ENCODE measurements around the gene PLA2G15.
A peak's percentile ranks its signal among the peaks of the same experiment; 100 is the strongest.

The PLA2G15 gene, protein sequence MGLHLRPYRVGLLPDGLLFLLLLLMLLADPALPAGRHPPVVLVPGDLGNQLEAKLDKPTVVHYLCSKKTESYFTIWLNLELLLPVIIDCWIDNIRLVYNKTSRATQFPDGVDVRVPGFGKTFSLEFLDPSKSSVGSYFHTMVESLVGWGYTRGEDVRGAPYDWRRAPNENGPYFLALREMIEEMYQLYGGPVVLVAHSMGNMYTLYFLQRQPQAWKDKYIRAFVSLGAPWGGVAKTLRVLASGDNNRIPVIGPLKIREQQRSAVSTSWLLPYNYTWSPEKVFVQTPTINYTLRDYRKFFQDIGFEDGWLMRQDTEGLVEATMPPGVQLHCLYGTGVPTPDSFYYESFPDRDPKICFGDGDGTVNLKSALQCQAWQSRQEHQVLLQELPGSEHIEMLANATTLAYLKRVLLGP

DNA sequence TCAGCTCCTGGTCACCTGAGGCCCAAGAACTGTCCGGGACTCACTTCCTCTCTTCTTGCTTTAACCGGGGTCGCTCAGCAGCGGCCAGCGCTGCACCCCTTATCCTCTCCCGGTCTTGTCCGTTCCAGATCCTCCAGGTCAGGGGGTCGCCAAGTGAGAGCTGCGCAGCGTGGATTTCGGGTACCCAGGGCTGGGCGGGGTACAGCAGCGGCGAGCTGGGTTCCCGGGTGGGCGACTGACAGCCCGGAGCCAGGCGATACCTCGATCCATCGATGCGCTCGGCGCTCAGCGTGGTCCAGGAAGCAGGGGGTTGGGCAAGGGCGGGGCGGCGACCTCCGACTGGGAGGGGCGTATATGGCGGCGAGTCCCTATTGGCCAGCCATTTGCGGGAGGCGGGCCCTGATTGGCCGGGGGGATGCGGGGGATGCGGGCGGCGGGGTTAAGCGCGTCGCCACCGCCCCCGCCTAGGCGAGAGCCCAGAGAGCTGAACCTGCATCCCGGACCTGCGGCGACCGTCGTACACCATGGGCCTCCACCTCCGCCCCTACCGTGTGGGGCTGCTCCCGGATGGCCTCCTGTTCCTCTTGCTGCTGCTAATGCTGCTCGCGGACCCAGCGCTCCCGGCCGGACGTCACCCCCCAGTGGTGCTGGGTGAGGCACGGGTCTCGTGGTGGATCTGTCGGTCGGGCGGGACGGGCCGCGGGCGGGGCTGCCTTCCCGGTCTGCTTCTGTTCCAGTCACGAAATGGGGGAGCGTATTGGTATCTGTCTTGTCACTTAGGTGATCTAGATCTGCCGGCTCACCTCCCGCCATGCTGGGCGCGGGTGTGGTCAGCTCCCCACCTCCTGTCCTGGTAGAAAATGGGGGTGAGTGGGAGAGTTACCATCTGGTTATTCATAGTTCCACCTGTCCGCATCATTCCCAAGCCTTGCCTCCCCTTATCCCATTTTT is at the start of gene PLA2G15:
TSS of gene PLA2G15 (plus strand) at position 471 of the 951 bp plus-strand sequence. CDS start at position 525, 54 bp downstream.
- DNase-seq = peak; percentile 67

DNA sequence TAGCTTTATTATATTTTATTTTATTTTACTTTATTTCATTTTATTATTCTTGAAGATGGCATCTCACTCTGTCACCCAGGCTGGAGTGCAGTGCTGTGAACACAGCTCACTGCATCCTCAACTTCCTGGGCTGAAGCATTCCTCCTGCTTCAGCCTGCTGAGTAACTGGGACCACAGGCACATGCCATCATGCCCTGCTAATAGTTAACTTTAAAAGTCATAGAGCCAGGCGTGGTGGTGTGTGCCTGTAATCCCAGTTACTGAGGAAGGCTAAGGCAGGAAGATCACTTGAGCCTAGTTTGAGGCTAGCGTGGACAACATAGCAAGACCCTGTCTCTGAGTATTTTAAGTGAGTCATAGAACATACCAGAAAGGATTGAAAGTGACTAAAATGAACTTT is 47.9 kb upstream of the PLA2G15 start:
- no peak for DNase-seq

DNA sequence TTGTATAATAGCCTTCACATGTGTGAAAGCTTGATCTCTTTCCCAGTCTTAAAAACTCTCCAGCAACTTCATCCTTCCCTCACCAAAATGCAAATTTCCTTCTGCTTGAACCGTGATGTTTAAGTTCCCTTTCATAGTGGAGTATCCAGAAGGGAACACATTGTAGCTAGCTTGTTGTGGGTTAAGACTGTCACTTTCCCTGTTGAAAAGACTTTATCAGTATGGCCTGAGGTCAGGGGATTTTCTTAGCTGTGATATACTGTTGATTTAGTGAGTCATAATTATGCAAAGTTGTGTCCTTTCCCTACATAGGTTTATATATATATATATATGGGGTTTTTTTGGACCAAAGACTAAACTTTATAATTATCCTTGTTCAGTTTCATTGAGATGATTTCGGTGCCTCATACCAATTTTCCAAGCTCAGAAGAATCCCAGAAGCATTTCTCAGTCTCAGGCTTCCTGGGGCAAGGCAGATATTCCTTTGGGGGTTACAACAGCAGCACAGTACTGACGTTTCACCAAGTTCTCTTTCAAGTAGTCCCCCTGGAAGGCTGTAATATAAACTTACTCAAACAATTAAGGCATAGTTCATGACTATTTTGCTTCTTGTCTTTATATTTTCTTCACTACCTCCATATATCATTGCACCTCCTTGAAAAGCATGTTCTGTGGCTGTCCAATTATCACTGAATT is 44.9 kb upstream of the PLA2G15 start:
- DNase-seq = no peak

DNA sequence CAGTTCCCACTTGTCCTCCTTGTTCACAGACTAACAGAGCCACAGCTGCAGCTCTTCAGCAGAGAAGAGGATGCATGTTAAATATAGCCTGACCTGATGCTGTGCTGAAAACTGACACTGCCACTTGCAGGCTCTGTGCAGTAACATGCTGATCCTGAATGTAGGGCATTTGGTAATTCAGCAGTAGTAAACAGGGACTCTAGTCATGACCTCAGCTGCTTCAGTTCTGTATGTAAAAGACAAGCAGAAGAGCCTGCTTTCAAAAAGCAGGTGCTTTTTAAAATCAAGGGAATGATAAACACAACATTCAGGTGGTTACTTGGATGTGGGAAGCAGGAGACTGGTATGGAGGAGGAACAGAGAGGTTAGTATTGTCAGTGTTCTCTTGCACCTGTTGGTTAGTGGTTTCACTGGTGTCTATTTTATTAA is 43.1 kb upstream of the PLA2G15 start:
- peak; percentile 68 for DNase-seq

DNA sequence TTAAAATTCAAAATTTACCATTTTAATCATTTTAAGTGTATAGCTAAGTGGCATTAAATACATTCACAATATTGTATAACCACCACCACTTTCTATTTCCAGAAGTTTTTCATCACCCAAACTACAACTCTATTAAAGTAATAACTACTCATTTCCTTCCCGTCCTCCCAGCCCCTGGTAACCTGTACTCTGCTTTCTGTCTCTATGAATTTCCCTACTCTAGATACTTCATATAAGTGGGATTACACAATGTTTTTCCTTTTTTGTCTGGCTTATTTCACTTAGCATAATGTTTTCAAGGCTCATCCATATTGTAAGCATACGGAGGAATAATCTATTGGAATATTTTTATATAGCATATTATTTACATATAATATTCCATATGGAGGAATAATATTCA is 38.9 kb upstream of the PLA2G15 start:
- DNase-seq = no peak

DNA sequence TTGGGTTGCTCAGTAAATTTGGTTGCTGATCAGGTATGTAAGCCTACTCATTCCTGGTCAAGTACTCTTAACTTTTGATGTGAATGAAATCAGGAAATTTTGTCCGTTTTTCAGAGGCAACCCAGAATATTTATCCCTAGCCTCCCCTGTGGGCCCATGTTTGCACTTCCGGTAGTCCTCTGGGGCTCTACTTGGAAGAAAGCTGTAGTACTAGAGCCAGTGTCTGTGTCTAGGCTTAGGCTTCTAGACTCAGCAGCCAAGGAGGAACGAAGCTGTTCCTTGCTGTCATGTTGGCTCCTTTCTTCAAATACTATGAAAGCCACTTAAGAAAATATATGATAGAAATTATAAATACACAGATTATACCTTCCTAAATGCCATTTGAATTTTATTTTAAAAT is 30.4 kb upstream of the PLA2G15 start:
- no peak for DNase-seq

DNA sequence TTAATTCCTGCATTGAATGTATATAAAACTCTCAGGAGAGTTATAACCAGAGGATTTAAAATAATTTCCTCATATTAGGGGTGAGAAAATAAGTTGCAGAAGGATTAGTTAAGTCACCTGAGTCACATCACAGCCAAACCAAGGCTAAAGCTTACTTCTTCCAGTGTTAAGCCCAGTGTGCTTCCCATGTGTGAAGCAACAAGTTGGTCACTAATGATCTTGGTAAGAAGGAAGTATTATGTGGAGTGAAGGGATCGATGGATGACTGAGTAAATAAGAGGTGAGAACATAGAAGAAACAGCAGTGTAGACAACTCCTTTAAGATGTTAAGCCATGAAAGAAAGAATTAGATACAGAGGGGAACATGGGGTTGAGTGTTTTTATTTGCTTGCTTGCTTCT is 29.9 kb upstream of the PLA2G15 start:
- no peak for DNase-seq

DNA sequence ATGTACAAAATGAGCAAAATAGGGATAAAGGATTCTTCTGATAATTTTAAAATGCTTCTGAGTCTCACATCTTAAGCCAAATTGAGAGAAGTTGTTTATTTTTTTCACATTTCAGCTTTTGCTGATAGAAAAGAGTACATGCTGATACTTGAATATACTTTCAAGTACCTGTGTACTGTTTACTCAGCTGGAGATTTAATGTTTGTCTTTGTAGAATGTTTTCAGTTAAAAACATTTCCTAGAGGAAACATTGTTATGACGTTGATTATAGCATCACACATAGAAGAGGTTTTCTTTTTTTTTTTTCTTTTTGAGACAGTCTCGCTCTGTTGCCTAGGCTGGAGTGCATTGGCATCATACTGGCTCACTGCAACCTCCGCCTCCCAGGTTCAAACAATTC is 28.9 kb upstream of the PLA2G15 start:
- DNase-seq = no peak

DNA sequence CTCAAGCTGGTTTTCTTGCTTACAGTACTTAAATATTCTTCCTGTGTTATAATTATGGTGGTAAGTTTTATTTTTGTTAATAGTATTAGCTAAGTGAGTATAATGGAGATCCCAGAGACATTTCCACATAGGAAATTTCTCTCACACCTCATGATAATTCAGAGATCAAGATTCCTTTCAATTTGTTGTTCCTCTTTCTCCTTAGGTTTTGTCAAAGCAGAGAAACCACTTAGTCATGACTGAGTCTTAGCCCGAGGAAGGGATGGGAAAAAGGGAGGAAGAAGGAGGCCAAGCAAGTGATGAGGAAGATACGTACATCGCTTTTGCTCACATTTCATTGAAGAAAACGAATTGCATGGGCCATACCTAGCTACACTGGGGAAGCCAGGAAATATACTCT is 27.7 kb upstream of the PLA2G15 start:
- no peak for DNase-seq

DNA sequence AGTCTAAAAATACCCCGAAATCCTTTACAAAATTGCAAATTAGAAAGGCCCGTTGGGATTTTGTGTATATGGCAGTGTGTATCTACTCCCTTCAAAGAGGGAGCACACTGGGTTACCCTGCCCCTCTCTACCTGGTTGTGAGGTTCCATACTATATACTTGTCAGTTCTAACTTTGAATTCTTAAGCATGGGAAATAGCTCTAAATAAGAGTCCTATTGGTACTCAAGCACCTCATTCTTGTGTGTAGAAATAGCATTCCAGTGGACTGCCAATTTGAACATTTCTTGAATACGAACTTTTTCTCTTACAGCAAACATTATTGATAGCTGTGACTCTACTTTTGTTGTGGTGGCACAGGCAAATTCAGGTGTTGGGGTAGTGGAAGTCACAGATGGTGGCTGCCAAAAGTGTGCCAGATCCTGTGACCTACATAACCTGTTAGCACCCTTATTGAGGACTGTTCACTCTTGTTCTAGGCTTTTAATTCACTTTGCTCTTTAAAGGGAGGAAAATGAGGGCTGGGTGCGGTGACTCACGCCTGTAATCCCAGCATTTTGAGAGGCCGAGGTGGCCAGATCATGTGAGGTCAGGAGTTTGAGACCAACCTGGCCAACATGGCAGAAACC is 25.3 kb upstream of the PLA2G15 start:
- DNase-seq = no peak

DNA sequence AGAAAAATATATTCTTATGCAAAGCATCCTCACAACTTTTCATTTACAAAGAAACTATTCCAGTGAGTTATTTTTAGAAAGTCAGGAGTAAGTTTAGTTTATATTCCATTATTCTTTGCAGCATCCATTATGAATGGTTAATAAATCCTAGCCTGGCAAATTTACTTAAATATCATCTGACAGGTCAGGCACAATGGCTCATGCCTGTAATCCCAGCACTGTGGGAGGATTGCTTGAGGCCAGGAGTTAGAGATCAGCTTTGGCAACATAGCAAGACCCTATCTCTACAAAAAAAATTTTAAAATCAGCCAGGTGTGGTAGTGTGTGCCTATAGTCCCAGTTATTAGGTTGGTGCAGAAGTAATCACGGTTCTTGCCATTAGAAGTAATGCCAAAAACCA is 22.1 kb upstream of the PLA2G15 start:
- DNase-seq = no peak

DNA sequence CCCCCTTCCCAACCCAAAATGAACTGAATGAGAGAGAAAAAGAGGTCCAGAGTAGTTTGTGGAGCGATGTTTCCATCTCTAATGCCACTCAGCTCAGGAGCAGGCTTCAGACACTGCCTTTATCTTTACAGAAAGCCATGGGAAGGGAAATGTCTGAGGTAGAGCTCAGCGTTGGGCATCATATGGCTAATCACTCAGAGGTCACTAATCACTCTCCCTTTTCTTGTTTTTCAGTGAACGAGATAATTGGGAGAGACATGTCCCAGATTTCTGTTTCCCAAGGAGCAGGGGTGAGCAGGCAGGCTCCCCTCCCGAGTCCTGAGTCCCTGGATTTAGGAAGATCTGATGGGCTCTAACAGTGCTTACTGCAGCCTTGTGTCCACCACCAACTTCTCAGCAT is 19.1 kb upstream of the PLA2G15 start:
- no peak for DNase-seq

DNA sequence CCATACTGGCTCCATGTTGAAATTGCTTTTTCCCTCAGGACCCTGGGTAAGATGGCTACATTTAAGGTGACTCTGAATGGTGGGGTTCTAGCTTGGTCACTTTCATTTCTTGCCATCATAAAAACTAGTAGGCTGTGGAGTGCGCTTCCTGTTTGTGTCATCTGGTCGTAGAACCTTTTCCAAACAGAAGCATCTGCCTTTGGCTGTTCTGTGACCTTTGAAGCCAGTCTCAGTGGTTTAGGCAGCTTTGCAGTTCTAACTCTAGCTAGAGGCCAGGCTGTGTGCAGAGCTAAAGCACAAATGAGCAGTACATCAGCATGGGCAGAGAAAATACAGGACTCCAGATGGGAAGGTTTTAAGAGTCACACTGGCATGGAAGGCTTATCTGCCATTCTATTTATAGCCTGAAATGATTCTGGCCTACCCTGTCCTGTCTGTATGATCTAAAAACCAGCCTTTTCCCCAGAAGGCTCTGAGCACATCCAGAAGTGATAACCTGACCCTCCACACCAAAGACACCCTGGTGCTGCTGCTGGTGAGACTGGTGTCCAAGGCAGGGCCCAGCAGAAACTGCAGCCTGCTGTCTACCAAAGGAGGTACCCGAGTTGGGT is 17.9 kb upstream of the PLA2G15 start:
- no peak for DNase-seq

DNA sequence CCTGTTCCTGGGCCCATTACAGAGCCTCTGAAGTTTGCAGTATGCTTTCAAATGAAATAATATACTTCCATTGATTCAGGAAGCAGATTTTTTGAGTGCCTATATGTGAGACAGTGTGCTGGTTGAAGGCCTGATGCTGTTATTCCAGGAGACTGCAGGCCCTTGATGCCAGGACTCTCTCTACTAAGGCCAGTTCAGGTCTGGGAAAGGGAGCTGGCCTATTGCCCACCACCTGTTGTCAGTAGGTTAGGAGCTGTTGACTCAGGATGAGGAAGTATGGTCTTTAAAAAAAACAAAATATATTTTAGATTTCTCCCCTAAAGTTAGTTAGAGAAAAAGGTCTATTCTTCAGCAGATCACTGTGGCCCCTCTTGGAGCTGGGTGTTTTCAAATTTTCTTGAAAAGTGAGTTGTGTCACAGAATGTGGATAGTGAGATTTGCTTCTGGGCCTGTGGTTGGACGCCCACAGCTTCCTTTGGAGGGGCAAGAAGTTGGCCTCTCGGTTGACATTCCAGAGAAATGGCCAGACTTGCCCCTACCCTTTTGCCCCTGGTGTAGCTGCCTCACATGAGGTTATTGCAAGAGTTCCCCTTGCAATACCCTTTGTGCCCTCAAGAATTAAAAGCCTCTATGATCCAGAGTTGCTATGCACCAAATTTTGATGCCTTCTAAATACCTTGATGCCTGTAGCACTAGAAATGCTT is 17.2 kb upstream of the PLA2G15 start:
- no peak for DNase-seq

DNA sequence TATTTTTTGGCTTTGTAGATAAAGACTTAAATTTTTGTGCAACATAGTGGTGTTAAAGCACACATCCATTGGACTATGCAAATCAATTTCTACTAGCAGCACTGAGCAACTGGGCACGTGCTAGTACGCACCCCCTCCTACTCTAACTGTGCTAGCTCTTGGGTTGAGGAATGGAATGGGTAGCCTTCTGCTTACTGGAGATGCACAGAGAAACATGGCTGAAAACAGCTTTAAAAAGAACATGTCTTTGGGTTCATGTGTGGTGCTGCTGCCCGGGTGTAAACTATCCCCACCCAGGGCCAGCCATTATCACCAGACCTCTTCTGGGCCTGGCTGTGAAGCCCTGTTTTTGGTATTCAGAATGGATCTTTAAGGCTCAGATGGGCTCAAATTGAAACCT is 16.5 kb upstream of the PLA2G15 start:
- DNase-seq = no peak

DNA sequence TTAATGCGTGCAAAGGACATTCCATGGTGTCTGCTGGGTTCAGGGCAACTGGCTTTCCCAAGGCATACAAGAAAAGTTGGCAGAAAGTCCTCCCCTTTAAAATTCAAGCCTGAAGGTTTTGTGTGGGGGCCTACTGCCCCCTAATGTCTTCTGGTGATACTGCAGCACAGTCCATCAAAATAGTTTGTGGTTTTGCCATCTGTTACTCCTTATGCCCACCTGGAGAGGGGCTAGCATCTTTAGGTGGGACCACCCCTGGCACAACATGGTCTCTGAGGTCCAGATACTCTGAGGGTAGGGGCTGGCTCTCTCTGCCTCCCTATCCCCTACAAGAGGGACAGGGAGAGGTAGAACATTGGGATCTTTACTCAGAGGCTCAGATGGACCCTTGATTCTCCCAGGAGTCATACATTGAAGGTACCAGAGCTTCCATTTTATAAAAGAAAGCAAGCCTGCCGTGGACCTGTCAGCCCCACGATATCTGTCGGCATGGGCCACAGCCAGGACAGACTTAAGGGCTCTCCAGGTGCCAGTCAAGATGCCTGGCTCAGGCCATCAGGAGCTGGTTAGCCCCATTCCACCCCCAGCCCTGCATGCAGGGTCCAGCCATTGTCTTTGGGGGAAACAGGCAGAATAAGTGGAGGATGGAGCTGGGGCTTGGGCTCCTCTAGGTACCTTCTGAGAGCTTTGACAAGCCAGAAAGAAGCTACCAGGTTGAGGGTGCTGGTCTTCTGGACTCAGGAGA is 15.6 kb upstream of the PLA2G15 start:
- no peak for DNase-seq

DNA sequence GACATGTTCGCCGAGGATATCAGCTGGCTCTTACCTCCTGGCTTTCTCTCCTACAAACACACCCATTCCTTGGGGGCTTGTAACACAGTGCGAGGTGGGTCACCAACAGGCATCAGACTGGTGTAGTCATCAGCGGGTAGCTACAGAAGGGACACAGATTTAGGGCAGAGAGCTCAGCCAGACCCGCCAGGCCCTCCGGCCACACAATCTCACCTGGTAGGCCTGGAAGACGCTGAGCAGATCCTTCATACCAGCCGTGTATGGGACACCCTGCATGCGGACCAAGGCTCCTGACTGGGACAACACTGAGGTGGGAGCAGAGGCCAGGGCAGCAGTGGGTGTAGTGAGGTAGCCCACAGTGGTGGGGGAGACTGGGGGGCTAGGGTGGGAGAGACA is 15.0 kb upstream of the PLA2G15 start:
- DNase-seq = no peak

DNA sequence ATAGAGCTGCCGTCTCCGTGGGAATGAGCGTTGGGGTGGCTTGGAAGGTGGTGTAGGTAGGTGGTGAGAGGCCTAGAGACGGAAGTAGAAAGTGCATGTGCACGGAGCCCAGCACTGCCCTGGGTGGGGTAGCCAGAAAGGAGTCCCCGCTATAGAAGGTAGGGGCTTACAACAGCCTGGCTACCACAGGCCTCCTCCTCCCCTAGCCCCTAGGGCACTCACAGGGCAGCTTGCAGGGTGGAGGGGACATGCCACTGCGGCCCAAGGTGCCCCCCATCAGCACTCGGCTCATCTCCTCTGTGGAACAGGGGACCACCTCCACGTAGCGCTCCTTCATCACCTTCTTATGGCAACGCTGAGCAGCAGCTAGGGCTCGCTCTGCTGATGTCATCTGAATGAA is 14.2 kb upstream of the PLA2G15 start:
- no peak for DNase-seq

DNA sequence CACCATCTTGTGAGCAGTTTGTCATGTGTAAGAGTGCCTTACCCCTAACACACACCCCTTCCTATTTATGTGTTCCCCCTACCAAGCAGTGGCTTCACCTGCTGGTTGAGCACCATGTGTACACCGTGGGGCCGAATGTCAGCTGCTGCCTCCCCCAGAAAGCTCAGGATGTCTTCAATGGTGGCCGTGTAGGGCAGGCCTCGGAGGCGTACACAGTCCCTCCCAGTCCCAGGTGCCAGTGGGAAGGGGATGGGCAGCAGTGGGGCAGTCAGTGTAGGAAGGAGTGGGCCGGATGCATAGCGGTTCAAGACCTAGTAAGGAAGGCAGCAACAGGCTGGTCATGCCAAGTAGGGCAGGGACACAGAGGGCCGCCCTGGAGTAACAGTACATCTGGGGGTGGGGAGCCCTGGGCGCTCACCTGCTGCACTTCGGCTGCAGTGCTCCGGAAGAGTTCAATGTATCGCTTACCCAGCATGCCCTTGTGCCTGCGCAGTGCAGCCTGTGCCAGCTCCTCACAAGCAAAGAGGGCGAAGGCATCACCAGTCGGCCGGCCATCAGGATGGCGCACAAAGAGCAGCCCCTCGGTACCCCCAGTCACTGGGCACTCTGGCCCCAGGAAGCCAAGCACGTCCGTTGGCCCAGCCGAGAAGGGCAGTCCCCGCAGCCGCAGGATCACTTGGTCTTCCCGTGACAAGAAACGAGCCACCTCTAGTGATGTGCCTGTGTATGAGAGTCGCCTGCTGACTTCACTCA is 13.6 kb upstream of the PLA2G15 start:
- no peak for DNase-seq

DNA sequence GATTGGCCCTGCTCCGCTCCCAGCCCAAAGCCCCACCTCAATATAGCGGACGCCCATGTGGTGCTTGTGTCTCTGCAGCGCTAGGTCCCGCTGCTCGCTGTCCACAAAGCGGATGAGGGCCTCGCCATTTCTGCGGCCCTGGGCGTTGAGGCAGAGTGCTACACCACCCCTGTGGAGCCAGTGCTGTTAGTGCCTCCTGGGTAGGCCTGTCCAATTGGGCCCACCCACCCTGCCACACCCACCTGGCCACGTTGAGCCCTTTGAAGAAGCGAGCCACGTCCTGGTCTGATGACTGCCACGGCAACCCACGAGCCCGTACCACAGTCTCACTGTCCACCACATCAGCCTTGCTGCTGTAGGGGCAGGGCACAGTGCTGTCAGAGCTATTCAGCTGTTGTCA is 12.8 kb upstream of the PLA2G15 start:
- DNase-seq = no peak
